ENCODE results near the gene GLOD5.
A peak's percentile ranks its signal among the peaks of the same experiment; 100 is the strongest.

Gene GLOD5

DNA sequence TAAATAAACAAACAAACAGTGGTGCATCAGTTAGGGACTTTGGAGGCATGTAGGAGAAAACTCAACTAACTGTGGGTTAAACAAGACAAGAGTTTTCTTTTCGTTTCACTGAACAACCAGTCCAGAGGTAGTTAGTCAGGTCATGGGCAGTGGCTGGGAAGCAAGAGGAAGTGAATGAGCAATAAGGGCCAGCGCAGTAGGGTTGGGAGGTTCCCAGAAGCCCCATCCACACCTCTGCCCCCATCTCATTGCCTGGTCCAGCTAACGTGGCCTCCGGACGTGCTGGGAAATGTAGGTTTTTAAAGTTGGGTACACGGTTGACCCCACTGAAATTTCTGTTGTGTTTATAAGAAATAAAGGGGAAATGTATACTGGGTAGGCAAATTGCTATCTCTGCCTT lies 8.7 kb downstream of the GLOD5 start:
- H3K18ac ChIP-seq (ENCODE audit: low read length) = no peak overlapping the region
- H3K27ac ChIP-seq (replicated peaks; ENCODE audit: low read length) = no peak overlapping the region
- H2BK5ac ChIP-seq (ENCODE audit: low read length) = no peak overlapping the region
- no peaks in the 10 kb centered on the region for H3K27me3 ChIP-seq (ENCODE audit: control insufficient read depth in 3 of 3, insufficient read depth in 3 of 3, low read depth in 1 of 3, low read length in 3 of 3)
- H2BK12ac ChIP-seq (ENCODE audit: low read length) = no peak overlapping the region
- no peak overlapping the region for H4K8ac ChIP-seq (ENCODE audit: low read depth, low read length)
- no peak overlapping the region for H3K14ac ChIP-seq (ENCODE audit: low read length)
- WGBS, 2 donors (ENCODE audit: extremely low coverage in 2 of 2, insufficient read length in 2 of 2, insufficient replicate concordance in 1 of 2) = no CpG with 5 or more reads among the region's 6 CpGs
- H2AK5ac ChIP-seq (ENCODE audit: low read depth, low read length) = no peak overlapping the region
- no peak overlapping the region for H3K9ac ChIP-seq (ENCODE audit: low read depth, low read length, poor library complexity)
- no peak overlapping the region for H2BK120ac ChIP-seq (ENCODE audit: low read depth, low read length)
- DNase-seq (ENCODE audit: low spot score) = no peak
- no peak overlapping the region for H4K91ac ChIP-seq (ENCODE audit: low read depth, low read length, poor library complexity)
- H3K23ac ChIP-seq (ENCODE audit: low read depth, low read length, poor library complexity) = no peak overlapping the region
- no peak overlapping the region for H3K4me2 ChIP-seq (ENCODE audit: insufficient read depth, low read length, poor library complexity, severe bottlenecking)
- no peak overlapping the region for H2BK15ac ChIP-seq (ENCODE audit: low read length)
- H3K79me1 ChIP-seq (ENCODE audit: low read depth, low read length) = no peaks in the 10 kb centered on the region
- H3K9me3 ChIP-seq (replicated peaks in 1 of 2; ENCODE audit: control insufficient read depth in 2 of 2, insufficient read depth in 1 of 2, low read depth in 1 of 2, low read length in 2 of 2) = no peaks in the 10 kb centered on the region
- H3K4ac ChIP-seq (ENCODE audit: low read length) = no peak overlapping the region
- H3K4me1 ChIP-seq (ENCODE audit: control insufficient read depth in 2 of 2, insufficient read depth in 1 of 2, low read depth in 1 of 2, low read length in 2 of 2) = no peaks in the 10 kb centered on the region
- no peaks in the 10 kb centered on the region for H3K36me3 ChIP-seq (replicated peaks in 1 of 2; ENCODE audit: control insufficient read depth in 2 of 2, insufficient read depth in 2 of 2, low read length in 2 of 2)
- H3K4me3 ChIP-seq (ENCODE audit: low read length in 2 of 2) = no peak overlapping the region
- H2AFZ ChIP-seq (ENCODE audit: low read length) = no peak overlapping the region

DNA sequence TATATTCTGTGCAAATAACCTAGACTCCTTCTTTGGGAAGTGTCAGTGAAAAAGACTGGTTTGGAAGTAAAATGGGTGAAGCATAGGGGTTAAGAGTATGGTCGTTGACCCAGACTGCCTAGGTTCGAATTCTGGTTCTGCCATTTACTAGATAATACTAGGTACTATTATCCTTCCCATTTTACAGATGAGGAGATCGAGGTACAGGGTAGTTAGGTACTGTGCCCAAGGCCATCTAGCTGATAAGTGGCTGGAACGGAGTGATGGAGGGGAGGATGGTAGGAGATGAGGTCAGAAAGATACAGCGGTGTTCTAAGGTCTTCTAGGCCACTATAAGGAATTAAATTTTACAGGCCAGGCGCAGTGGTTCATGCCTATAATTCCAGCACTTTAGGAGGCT lies 11.1 kb downstream of the GLOD5 start:
- Histone ChIP-seq H3K9me3 (replicated peaks in 1 of 2; ENCODE audit: control insufficient read depth in 2 of 2, insufficient read depth in 1 of 2, low read depth in 1 of 2, low read length in 2 of 2) (no peaks in the 10 kb centered on the region), H3K18ac (ENCODE audit: low read length) (no peak overlapping the region), H3K14ac (ENCODE audit: low read length) (no peak overlapping the region), H3K4ac (ENCODE audit: low read length) (no peak overlapping the region), H2BK12ac (ENCODE audit: low read length) (no peak overlapping the region), H2AK5ac (ENCODE audit: low read depth, low read length) (no peak overlapping the region), H2BK120ac (ENCODE audit: low read depth, low read length) (no peak overlapping the region), H3K4me1 (ENCODE audit: control insufficient read depth in 2 of 2, insufficient read depth in 1 of 2, low read depth in 1 of 2, low read length in 2 of 2) (no peaks in the 10 kb centered on the region), H3K23ac (ENCODE audit: low read depth, low read length, poor library complexity) (no peak overlapping the region), H4K91ac (ENCODE audit: low read depth, low read length, poor library complexity) (no peak overlapping the region), H2AFZ (ENCODE audit: low read length) (no peak overlapping the region), H3K4me2 (ENCODE audit: insufficient read depth, low read length, poor library complexity, severe bottlenecking) (no peak overlapping the region), H4K8ac (ENCODE audit: low read depth, low read length) (no peak overlapping the region), H3K27me3 (ENCODE audit: control insufficient read depth in 3 of 3, insufficient read depth in 3 of 3, low read depth in 1 of 3, low read length in 3 of 3) (no peaks in the 10 kb centered on the region), H2BK15ac (ENCODE audit: low read length) (no peak overlapping the region), H3K9ac (ENCODE audit: low read depth, low read length, poor library complexity) (no peak overlapping the region), H3K4me3 (ENCODE audit: low read length in 2 of 2) (no peak overlapping the region), H3K79me1 (ENCODE audit: low read depth, low read length) (no peaks in the 10 kb centered on the region), H2BK5ac (ENCODE audit: low read length) (no peak overlapping the region), H3K27ac (replicated peaks; ENCODE audit: low read length) (no peak overlapping the region), H3K36me3 (replicated peaks in 1 of 2; ENCODE audit: control insufficient read depth in 2 of 2, insufficient read depth in 2 of 2, low read length in 2 of 2) (no peaks in the 10 kb centered on the region)
- WGBS, 2 donors (ENCODE audit: extremely low coverage in 2 of 2, insufficient read length in 2 of 2, insufficient replicate concordance in 1 of 2) = no CpG with 5 or more reads among the region's 6 CpGs
- no peak for DNase-seq (ENCODE audit: low spot score)

DNA sequence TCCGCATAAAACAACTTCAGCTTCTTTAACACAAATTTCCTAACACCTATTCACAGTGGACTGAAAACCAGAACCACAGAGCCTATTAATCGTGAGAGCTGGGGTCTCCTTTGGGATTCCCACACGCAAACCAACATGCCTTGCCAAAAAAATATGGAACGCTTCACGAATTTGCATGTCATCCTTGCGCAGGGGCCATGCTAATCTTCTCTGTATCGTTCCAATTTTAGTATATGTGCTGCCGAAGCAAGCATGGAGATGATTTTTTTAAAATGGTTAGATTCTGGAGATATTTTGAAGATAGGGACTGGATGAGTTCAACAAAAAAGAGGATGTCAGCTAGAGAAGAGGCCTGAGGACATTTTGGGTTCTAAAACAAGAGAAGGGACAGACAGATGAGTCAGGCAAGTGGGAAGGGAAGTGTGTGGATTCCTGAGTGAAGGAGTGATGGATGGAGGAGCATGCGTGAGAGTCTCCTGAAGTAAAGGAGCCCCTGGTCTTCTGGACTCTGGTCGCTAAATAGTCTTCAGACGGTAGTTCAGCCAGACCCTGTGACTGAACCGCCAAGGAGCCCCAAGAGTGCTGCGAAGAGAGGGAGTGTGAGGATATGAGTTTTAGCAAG lies 15.4 kb downstream of the GLOD5 start:
- H3K79me1 ChIP-seq (ENCODE audit: low read depth, low read length) = no peaks in the 10 kb centered on the region
- peaks cover 0 to 3% (median 0%) of the 10 kb centered on the region in 3 experiments for H3K27me3 ChIP-seq (ENCODE audit: control insufficient read depth in 3 of 3, insufficient read depth in 3 of 3, low read depth in 1 of 3, low read length in 3 of 3)
- peak overlapping the region; percentile 11 for H3K4me2 ChIP-seq (ENCODE audit: insufficient read depth, low read length, poor library complexity, severe bottlenecking)
- H3K9me3 ChIP-seq (replicated peaks in 1 of 2; ENCODE audit: control insufficient read depth in 2 of 2, insufficient read depth in 1 of 2, low read depth in 1 of 2, low read length in 2 of 2) = no peaks in the 10 kb centered on the region
- no peaks in the 10 kb centered on the region for H3K36me3 ChIP-seq (replicated peaks in 1 of 2; ENCODE audit: control insufficient read depth in 2 of 2, insufficient read depth in 2 of 2, low read length in 2 of 2)
- H2AFZ ChIP-seq (ENCODE audit: low read length) = no peak overlapping the region
- no peak overlapping the region for H3K4ac ChIP-seq (ENCODE audit: low read length)
- H2AK5ac ChIP-seq (ENCODE audit: low read depth, low read length) = no peak overlapping the region
- no peak overlapping the region for H2BK15ac ChIP-seq (ENCODE audit: low read length)
- H3K4me1 ChIP-seq (ENCODE audit: control insufficient read depth in 2 of 2, insufficient read depth in 1 of 2, low read depth in 1 of 2, low read length in 2 of 2) = no peaks in the 10 kb centered on the region
- H3K14ac ChIP-seq (ENCODE audit: low read length) = no peak overlapping the region
- no peak for DNase-seq (ENCODE audit: low spot score)
- H2BK120ac ChIP-seq (ENCODE audit: low read depth, low read length) = no peak overlapping the region
- no peak overlapping the region for H4K8ac ChIP-seq (ENCODE audit: low read depth, low read length)
- no peak overlapping the region for H3K4me3 ChIP-seq (ENCODE audit: low read length in 2 of 2)
- H4K91ac ChIP-seq (ENCODE audit: low read depth, low read length, poor library complexity) = no peak overlapping the region
- H2BK5ac ChIP-seq (ENCODE audit: low read length) = no peak overlapping the region
- no CpG with 5 or more reads among the region's 13 CpGs for WGBS, 2 donors (ENCODE audit: extremely low coverage in 2 of 2, insufficient read length in 2 of 2, insufficient replicate concordance in 1 of 2)
- no peak overlapping the region for H3K27ac ChIP-seq (replicated peaks; ENCODE audit: low read length)
- no peak overlapping the region for H3K18ac ChIP-seq (ENCODE audit: low read length)
- H3K23ac ChIP-seq (ENCODE audit: low read depth, low read length, poor library complexity) = no peak overlapping the region
- H2BK12ac ChIP-seq (ENCODE audit: low read length) = no peak overlapping the region
- no peak overlapping the region for H3K9ac ChIP-seq (ENCODE audit: low read depth, low read length, poor library complexity)

DNA sequence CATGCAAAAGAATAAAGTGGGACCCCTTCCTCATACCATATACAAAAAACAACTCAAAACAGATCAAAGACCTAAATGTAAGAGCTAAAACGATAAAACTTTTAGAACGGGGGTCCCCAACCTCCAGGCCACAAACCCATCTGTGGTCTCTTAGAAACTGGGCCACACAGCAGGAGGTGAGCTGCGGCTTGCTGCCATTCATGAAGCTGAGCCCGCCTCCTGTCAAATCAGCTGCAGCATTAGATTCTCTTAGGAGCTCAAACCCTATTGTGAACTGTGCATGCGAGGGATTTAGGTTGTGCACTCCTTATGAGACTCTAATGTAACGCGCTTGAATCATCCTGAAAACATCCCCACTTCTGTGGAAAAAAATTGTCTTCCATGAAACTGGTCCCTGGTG lies 17.9 kb downstream of the GLOD5 start:
- H3K4me2 ChIP-seq (ENCODE audit: insufficient read depth, low read length, poor library complexity, severe bottlenecking) = no peak overlapping the region
- no peak overlapping the region for H2BK15ac ChIP-seq (ENCODE audit: low read length)
- no peak overlapping the region for H4K8ac ChIP-seq (ENCODE audit: low read depth, low read length)
- no peak overlapping the region for H3K23ac ChIP-seq (ENCODE audit: low read depth, low read length, poor library complexity)
- no peaks in the 10 kb centered on the region for H3K79me1 ChIP-seq (ENCODE audit: low read depth, low read length)
- no peak overlapping the region for H3K18ac ChIP-seq (ENCODE audit: low read length)
- H3K9me3 ChIP-seq (replicated peaks in 1 of 2; ENCODE audit: control insufficient read depth in 2 of 2, insufficient read depth in 1 of 2, low read depth in 1 of 2, low read length in 2 of 2) = no peaks in the 10 kb centered on the region
- no peaks in the 10 kb centered on the region for H3K4me1 ChIP-seq (ENCODE audit: control insufficient read depth in 2 of 2, insufficient read depth in 1 of 2, low read depth in 1 of 2, low read length in 2 of 2)
- H2AFZ ChIP-seq (ENCODE audit: low read length) = no peak overlapping the region
- H3K27ac ChIP-seq (replicated peaks; ENCODE audit: low read length) = no peak overlapping the region
- H3K4me3 ChIP-seq (ENCODE audit: low read length in 2 of 2) = no peak overlapping the region
- H2BK120ac ChIP-seq (ENCODE audit: low read depth, low read length) = no peak overlapping the region
- no peak overlapping the region for H4K91ac ChIP-seq (ENCODE audit: low read depth, low read length, poor library complexity)
- no peak overlapping the region for H2AK5ac ChIP-seq (ENCODE audit: low read depth, low read length)
- H3K9ac ChIP-seq (ENCODE audit: low read depth, low read length, poor library complexity) = no peak overlapping the region
- peaks cover 0 to 3% (median 0%) of the 10 kb centered on the region in 3 experiments for H3K27me3 ChIP-seq (ENCODE audit: control insufficient read depth in 3 of 3, insufficient read depth in 3 of 3, low read depth in 1 of 3, low read length in 3 of 3)
- WGBS, 2 donors (ENCODE audit: extremely low coverage in 2 of 2, insufficient read length in 2 of 2, insufficient replicate concordance in 1 of 2) = no CpG with 5 or more reads among the region's 7 CpGs
- no peaks in the 10 kb centered on the region for H3K36me3 ChIP-seq (replicated peaks in 1 of 2; ENCODE audit: control insufficient read depth in 2 of 2, insufficient read depth in 2 of 2, low read length in 2 of 2)
- no peak overlapping the region for H2BK5ac ChIP-seq (ENCODE audit: low read length)
- no peak overlapping the region for H3K4ac ChIP-seq (ENCODE audit: low read length)
- no peak overlapping the region for H2BK12ac ChIP-seq (ENCODE audit: low read length)
- H3K14ac ChIP-seq (ENCODE audit: low read length) = no peak overlapping the region
- no peak for DNase-seq (ENCODE audit: low spot score)
